ENCODE data around the gene CCDC9. TPM values are rescaled to one million over a fixed set of nuclear protein-coding genes. Genes with fewer than 3 reads are reported as not detected.

Gene CCDC9
- total and polyA plus RNA-seq, 2 of the 13 experiments (the other 11 are each of a cell fraction or from before 2014, with no cell fraction given) = 2.9 to 6.3 TPM

- TF ChIP-seq, protein P1, sequence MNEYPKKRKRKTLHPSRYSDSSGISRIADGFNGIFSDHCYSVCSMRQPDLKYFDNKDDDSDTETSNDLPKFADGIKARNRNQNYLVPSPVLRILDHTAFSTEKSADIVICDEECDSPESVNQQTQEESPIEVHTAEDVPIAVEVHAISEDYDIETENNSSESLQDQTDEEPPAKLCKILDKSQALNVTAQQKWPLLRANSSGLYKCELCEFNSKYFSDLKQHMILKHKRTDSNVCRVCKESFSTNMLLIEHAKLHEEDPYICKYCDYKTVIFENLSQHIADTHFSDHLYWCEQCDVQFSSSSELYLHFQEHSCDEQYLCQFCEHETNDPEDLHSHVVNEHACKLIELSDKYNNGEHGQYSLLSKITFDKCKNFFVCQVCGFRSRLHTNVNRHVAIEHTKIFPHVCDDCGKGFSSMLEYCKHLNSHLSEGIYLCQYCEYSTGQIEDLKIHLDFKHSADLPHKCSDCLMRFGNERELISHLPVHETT (CRISPR knock-in tag; conservative IDR thresholded peaks at IDR 0.05) = peak; percentile 62; the same call in 1 of the 2 replicates
- TF ChIP-seq, protein P2, sequence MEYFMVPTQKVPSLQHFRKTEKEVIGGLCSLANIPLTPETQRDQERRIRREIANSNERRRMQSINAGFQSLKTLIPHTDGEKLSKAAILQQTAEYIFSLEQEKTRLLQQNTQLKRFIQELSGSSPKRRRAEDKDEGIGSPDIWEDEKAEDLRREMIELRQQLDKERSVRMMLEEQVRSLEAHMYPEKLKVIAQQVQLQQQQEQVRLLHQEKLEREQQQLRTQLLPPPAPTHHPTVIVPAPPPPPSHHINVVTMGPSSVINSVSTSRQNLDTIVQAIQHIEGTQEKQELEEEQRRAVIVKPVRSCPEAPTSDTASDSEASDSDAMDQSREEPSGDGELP (IDR thresholded peaks at IDR 0.05; ENCODE audit: borderline replicate concordance, low read depth) = peak; percentile 79; the same call in 1 of the 2 replicates
- no peak for TF ChIP-seq ZNF562 (CRISPR knock-in tag; IDR thresholded peaks at IDR 0.05; ENCODE audit: borderline replicate concordance)
- TF ChIP-seq ZSCAN31 (CRISPR knock-in tag; IDR thresholded peaks at IDR 0.05; ENCODE audit: low read depth) = peak; percentile 95
- no peak for TF ChIP-seq ZNF879 (CRISPR knock-in tag; IDR thresholded peaks at IDR 0.05)
- no peak for TF ChIP-seq SRSF1 (optimal IDR thresholded peaks at IDR 0.05; ENCODE audit: low read depth, low read length)
- TF ChIP-seq KDM3A (CRISPR knock-in tag; IDR thresholded peaks at IDR 0.05; ENCODE audit: low read depth) = peak; percentile 94; the same call in 1 of the 2 replicates
- TF ChIP-seq GRHL1 (CRISPR knock-in tag; conservative IDR thresholded peaks at IDR 0.05) = no peak
- no peak for TF ChIP-seq EHMT2 (IDR thresholded peaks at IDR 0.05; ENCODE audit: borderline replicate concordance, low read depth, low read length)
- TF ChIP-seq ZFP62 (CRISPR knock-in tag; IDR thresholded peaks at IDR 0.05) = no peak
- TF ChIP-seq MYNN (CRISPR knock-in tag; IDR thresholded peaks at IDR 0.05; ENCODE audit: low read depth) = no peak
- peak; percentile 49; the same call in 1 of the 2 replicates for TF ChIP-seq FOXJ3 (CRISPR knock-in tag; IDR thresholded peaks at IDR 0.05; ENCODE audit: borderline replicate concordance)
- no peak for TF ChIP-seq SIX4 (CRISPR knock-in tag; IDR thresholded peaks at IDR 0.05)
- TF ChIP-seq GLMP (CRISPR knock-in tag; IDR thresholded peaks at IDR 0.05; ENCODE audit: borderline replicate concordance) = no peak
- no peak for TF ChIP-seq ZNF552 (CRISPR knock-in tag; IDR thresholded peaks at IDR 0.05; ENCODE audit: borderline replicate concordance)
- TF ChIP-seq ZNF746 (CRISPR knock-in tag; IDR thresholded peaks at IDR 0.05) = peak; percentile 94
- TF ChIP-seq ZFP41 (CRISPR knock-in tag; IDR thresholded peaks at IDR 0.05; ENCODE audit: borderline replicate concordance) = no peak
- TF ChIP-seq U2AF1 (optimal IDR thresholded peaks at IDR 0.05; ENCODE audit: low read depth, low read length) = peak; percentile 79
- peak; percentile 62; the same call in 1 of the 2 replicates for TF ChIP-seq GMEB1 (CRISPR knock-in tag; IDR thresholded peaks at IDR 0.05; ENCODE audit: borderline replicate concordance)
- TF ChIP-seq ZNF431 (CRISPR knock-in tag; IDR thresholded peaks at IDR 0.05; ENCODE audit: borderline replicate concordance, low read depth) = peak; percentile 76; the same call in 1 of the 2 replicates
- peak; percentile 63; the same call in 1 of the 2 replicates for TF ChIP-seq ZNF564 (CRISPR knock-in tag; IDR thresholded peaks at IDR 0.05)
- no peak for TF ChIP-seq ZNF547 (CRISPR knock-in tag; IDR thresholded peaks at IDR 0.05)
- no peak for TF ChIP-seq HMGA1 (CRISPR knock-in tag; conservative IDR thresholded peaks at IDR 0.05)
Observed at GRCh38 chr19:47243776-47244547, 12.4 kb upstream of the CCDC9 start (continued).
